Vagina (tissue), 2 donors: ENCODE measurements around the gene BPIFB4. TPM values are rescaled to one million over a fixed set of nuclear protein-coding genes. Genes with fewer than 3 reads are reported as not detected.
"Not testable (repeated sequence)": the region's sequence is repeated elsewhere in the genome, so short reads cannot be mapped to it uniquely, and the experiment has no call there.

Experiments
- DNase-seq, 2 donors: peaks; one replicate each; pipeline ENCODE4 v3.0.0-alpha.2; 2017; ENCODE audit errors: extremely low spot score in 2 of 2
- H3K27ac ChIP-seq: fragments of 200-600 bp; sonication (generic); one replicate; pipeline ENCODE4 v1.5.1; 2019
- H3K27me3 ChIP-seq: fragments of 200-600 bp; sonication (generic); one replicate; pipeline ENCODE4 v1.5.1; 2019
- H3K36me3 ChIP-seq, 2 donors: fragments of 200-600 bp; sonication (generic); one replicate each; pipeline ENCODE4 v1.5.1; 2017 to 2019
- H3K4me1 ChIP-seq: fragments of 200-600 bp; sonication (generic); one replicate; pipeline ENCODE4 v1.5.1; 2019
- H3K4me3 ChIP-seq, 2 donors: fragments of 200-600 bp; sonication (generic); 1 replicate in 1 of 2; 2 replicates in 1 of 2; pipeline ENCODE4 v1.5.1; 2016 to 2019
- H3K9me3 ChIP-seq: fragments of 200-600 bp; sonication (generic); one replicate; pipeline ENCODE4 v1.5.1; 2019
- CTCF ChIP-seq, 3 experiments: fragments of 450-650 bp in 2 of 3; fragments of 200-600 bp in 1 of 3; sonication (generic) in 1 of 3; IDR thresholded peaks; one replicate each; pipeline ENCODE4 v1.5.1; 2017 to 2019; ENCODE audit warnings: antibody characterized with exemption in 3 of 3, mild to moderate bottlenecking in 2 of 3, moderate library complexity in 2 of 3
- POLR2A ChIP-seq, 2 donors: fragments of 450-650 bp; IDR thresholded peaks; one replicate each; pipeline ENCODE4 v1.6.1; 2017; ENCODE audit warnings: antibody characterized with exemption in 2 of 2, mild to moderate bottlenecking in 2 of 2, moderate library complexity in 2 of 2
- POLR2AphosphoS5 ChIP-seq, 2 donors: sonication (generic); formaldehyde crosslinking; IDR thresholded peaks; one replicate each; pipeline ENCODE4 v1.9.0; 2017; ENCODE audit warnings: antibody characterized with exemption in 2 of 2, mild to moderate bottlenecking in 2 of 2, low read depth in 1 of 2; ENCODE audit not compliant: insufficient read depth in 1 of 2
- intact Hi-C: fragments of 100-400 bp; cut with DNase I; formaldehyde crosslinking; loops from one replicate; pipeline ENCODE4 v1.15.1; 2023
- total RNA-seq: library from RNA; depleted of rRNA; stranded (reverse); fragments of >200 nt; gene quantifications from one replicate; pipeline ENCODE4 v1.2.3, GENCODE V29; 2016

The BPIFB4 gene
- total RNA-seq, 1 donor from 2014 or later, result not detected

GRCh38 chr20:33042983-33043730 is 36.3 kb upstream of the BPIFB4 start:
- TF ChIP-seq POLR2A (IDR thresholded peaks at IDR 0.05) (no peak), POLR2AphosphoS5 (IDR thresholded peaks at IDR 0.05; ENCODE audit: insufficient read depth in 1 of 2, low read depth in 1 of 2) (no peak), CTCF (IDR thresholded peaks at IDR 0.05) (no peak)
- intact Hi-C loops, result no loop called here
- Histone ChIP-seq H3K4me3 (no peak overlapping the region), H3K4me1 (no peaks in the 10 kb centered on the region), H3K36me3 (no peaks in the 10 kb centered on the region), H3K9me3 (no peaks in the 10 kb centered on the region), H3K27ac (no peak overlapping the region), H3K27me3 (no peaks in the 10 kb centered on the region)
- no peak for DNase-seq

GRCh38 chr20:33043731-33044181 is 35.7 kb upstream of the BPIFB4 start:
- Histone ChIP-seq H3K4me1 (no peaks in the 10 kb centered on the region), H3K27me3 (no peaks in the 10 kb centered on the region), H3K4me3 (no peak overlapping the region), H3K9me3 (no peaks in the 10 kb centered on the region), H3K36me3 (no peaks in the 10 kb centered on the region), H3K27ac (no peak overlapping the region)
- intact Hi-C loops, result no loop called here
- no peak for DNase-seq
- no peak for TF ChIP-seq POLR2A (IDR thresholded peaks at IDR 0.05)
- no peak for TF ChIP-seq CTCF (IDR thresholded peaks at IDR 0.05)
- no peak for TF ChIP-seq POLR2AphosphoS5 (IDR thresholded peaks at IDR 0.05; ENCODE audit: insufficient read depth in 1 of 2, low read depth in 1 of 2)

DNA sequence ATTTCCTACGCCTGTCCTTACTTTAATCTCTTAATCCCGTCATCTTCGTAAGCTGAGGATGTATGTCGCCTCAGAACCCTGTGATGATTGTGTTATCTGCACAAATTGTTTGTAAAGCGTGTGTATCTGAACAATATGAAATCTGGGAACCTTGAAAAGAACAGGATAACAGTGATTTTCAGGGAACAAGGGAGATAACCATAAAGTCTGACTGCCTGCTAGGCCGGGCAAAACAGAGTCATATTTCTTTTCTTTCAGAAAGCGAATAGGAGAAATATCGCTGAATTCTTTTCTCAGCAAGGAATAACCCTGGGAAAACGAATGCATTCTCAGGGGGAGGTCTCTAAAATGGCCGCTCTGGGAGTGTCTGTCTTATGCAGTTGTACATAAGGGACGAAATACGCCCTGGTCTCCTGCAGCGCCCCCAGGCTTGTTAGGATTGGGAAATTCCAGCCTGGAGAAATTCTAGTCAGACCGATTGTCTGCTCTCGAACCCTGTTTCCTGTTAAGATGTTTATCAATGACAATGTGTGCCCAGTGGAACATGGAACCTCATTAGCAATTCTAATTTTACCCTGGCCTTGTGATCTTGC is 34.2 kb upstream of the BPIFB4 start:
- H3K9me3 ChIP-seq, H3K27me3 ChIP-seq, H3K36me3 ChIP-seq, H3K27ac ChIP-seq, DNase-seq, H3K4me1 ChIP-seq, H3K4me3 ChIP-seq, intact Hi-C loops: not testable (repeated sequence)

DNA sequence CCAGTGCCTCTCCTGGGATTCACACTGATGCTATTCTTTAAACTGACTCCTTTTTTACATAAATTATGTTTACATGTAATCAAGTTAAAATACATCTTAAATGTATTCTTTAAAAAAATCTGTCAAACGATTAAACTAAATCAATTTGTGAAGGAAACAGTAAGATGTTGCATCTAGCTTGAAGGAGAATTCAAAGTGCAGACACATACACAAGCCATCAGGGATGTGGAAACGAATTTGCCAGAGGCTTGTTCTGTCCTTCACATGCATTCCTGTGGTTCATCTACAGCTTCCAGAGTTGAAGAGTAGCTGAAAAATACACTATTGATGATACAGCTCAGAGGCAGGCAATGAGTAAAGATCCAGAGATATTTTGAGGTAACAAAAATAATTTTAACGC is 33.0 kb upstream of the BPIFB4 start:
- TF ChIP-seq POLR2A (IDR thresholded peaks at IDR 0.05), result no peak
- no peak for TF ChIP-seq CTCF (IDR thresholded peaks at IDR 0.05)
- TF ChIP-seq POLR2AphosphoS5 (IDR thresholded peaks at IDR 0.05; ENCODE audit: insufficient read depth in 1 of 2, low read depth in 1 of 2), result no peak
- Histone ChIP-seq H3K36me3 (no peaks in the 10 kb centered on the region), H3K9me3 (no peaks in the 10 kb centered on the region), H3K4me1 (no peaks in the 10 kb centered on the region), H3K27me3 (no peaks in the 10 kb centered on the region), H3K4me3 (no peak overlapping the region), H3K27ac (no peak overlapping the region)
- no peak for DNase-seq
- intact Hi-C loops, result no loop called here

DNA sequence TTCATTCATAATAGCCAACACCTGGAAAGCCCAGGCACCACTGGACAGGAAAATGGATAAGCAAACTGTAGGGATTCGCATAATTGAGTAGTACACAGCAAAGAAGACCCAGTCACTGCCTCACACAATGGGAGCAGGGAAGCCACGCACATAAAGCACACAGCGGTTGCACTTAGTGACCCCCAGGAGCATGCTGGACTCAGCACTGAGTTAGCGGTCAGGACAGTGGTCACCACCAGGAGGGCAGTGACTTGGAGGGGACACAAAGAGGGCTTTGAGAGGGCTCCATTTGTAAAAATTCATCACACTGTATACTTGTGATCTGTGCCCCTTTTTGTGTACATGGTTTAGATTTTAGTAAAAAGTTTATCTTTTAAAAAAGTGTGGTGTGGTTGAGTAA is 28.1 kb upstream of the BPIFB4 start:
- TF ChIP-seq POLR2AphosphoS5 (IDR thresholded peaks at IDR 0.05; ENCODE audit: insufficient read depth in 1 of 2, low read depth in 1 of 2), result no peak
- TF ChIP-seq CTCF (IDR thresholded peaks at IDR 0.05), result no peak
- TF ChIP-seq POLR2A (IDR thresholded peaks at IDR 0.05), result no peak
- intact Hi-C loops, result no loop called here
- no peaks in the 10 kb centered on the region for H3K36me3 ChIP-seq
- no peak overlapping the region for H3K27ac ChIP-seq
- no peaks in the 10 kb centered on the region for H3K4me1 ChIP-seq
- no peaks in the 10 kb centered on the region for H3K27me3 ChIP-seq
- no peak for DNase-seq
- H3K4me3 ChIP-seq, result no peak overlapping the region
- no peaks in the 10 kb centered on the region for H3K9me3 ChIP-seq
